ENCODE measurements around the gene SPRR2D.

SPRR2D gene

DNA sequence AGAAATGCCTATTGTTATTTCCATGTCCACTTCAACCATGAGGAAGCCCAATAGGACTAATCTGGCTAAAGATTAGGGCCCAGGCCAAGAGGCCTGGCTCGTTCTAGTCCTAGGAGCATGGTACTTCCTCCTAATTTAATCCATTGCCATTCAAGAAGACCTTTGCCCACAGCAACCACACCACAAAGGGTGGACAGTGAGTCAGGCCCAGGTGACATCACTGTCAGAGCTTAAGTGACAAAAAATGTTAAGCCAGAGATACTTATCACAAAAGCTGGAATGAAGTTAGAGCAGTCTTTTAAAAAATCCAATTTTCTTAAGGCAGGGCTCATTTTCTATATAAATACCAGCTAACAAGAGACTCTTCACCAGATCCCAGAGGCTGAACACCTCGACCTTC, 39.5 kb downstream of the SPRR2D start, which contains the start of gene SPRR3:
Gene SPRR3, plus strand, starts transcription at position 368 of the 400 bp plus-strand sequence. CDS start 1,272 bp downstream, outside the sequence.
- no peak for DNase-seq

DNA sequence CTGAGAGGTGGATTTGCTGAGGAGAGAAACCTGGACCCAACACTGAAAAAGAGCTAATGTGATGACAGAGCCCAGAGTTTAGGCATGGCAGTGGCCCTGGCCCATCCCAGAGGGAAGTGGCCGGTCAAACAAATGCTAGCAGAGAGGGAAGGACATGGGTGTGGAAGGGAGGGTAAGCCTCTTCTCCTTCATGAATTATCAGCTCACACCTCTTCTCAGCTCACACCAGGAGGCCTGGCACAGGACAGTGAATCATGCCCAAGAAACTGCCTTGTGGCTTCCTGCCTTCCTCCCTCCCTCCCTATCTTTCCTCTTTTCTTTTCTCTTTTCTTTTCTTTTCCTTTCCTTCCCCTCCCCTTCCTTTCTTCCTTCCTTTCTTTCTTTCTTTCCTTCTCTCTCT, 40.6 kb downstream of the SPRR2D start:
- no peak for DNase-seq

DNA sequence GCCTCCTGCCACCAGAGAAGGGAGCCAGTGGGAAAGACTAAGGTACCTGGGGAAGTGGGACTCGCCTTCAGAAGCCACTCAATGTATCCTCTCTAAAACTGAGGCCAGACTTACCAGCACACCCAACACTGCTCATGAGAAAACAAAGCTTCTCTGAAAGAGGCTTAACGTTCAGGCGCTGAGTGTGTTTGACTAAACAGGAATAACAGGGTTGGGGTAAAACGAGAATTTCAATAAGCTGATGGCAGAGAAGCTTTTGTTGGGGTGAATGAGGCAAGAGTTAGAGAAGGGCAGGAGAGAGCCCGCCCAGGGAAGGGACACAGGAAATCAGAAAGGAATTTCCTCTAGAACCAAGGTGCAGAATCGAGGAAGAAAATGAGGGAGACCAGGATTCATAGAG, 41.1 kb downstream of the SPRR2D start:
- DNase-seq: no peak

DNA sequence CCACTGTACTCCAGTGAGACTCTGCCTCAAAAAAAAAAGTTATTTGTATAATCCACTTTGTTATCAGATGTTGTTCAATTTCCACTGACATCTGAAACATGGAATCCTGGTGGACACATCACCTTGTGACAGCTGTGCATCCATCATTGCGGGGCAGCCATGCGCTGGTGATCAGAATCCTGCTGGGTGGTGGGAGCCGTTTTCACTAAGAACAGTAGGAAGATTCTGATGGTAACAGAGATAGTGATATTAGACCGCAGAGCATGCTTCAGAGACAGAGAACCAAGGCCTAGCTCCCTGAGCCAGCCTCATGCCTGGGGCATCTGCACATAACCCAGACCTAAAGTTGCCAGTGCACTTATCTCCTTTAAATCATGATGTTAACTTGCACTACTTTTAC, 42.4 kb downstream of the SPRR2D start:
- no peak for DNase-seq

DNA sequence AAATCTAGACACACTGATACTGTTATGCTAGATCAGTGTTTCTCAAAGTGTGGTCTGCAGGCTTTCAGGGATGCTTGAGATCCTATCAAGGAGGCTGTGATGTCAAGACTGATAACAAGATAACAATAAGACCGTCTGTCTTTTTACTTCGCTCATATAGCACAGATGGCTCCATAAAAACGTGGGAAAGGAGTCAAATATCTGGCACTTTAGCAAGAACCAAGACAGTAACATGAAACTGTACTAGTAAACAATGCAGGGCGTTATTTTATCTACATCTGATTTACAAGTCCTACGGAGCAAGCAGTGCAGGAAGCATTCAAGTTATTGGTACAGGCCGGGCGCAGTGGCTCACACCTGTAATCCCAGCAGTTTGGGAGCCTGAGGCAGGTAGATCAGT, 43.0 kb downstream of the SPRR2D start:
- DNase-seq: no peak

DNA sequence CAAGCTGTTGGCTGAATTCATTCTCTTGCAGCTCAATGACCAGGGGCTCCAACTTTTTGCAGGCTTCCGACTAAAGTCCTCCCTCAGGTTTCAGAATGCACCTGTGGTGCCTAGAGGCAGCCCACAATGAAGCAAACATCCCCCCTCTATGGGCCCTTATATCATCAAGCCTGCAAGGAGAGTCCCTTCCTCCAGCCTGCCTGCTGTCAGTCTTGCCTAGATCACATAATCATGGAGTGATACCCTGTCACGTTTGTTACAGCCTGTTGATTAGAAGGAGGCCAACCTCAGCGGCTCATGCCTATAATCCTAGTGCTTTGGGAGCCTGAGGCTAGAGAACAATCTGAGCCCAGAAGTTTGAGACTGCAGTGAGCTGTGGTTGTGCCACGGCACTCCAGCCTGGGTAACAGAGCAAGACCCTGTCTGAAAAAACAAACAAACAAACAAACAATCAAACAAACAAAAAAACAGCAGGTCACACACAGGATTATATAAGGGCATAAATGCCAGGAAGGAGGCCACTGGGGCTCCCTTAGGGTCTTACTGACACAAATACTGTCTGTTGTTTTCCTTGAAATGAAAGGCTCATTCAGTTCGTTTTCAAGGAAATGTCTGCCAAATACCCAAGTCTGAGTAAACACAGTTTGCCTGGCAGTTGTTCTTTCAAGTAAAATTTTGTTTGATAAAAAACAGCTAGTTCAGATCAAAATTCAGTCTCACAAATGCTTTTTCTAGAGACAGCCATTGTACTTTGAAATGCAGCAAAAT, 44.1 kb downstream of the SPRR2D start:
- no peak for DNase-seq

DNA sequence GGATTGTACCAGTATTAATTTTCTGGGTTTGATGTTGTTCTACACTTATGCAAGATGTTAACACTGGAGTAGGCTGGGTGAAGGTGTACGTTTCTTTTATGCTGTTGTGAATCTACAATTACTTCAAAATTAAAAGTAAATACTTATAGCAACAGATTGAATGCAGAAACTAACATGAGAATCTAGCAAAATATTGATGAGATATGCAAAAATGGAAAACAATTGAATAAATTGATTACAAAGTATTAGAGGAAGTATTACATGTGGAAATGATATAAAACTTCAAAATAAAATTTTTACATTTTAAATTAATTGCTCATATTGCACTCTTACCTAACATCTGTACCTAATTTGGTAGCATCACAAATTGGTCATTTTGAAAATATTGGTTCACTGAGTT, 45.1 kb downstream of the SPRR2D start:
- no peak for DNase-seq

DNA sequence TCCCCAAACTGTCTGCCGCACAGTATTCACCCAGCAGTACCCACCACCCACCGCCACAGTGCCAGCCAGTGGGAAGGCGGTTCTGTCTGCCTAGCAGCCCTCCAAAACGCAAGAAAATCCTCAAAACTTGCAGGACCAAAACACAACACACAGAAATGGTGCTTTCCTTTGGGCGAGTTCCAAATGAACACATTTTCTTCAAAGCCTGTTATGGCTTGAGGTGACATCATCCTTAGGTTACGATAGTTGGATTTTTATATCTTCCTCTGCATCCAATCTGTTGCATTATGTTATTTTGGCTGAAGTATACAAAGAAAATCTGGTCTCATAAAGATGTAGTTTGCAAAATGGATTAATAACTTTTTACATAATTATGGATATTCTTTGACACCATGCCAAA, 47.7 kb downstream of the SPRR2D start:
- DNase-seq: no peak

All from stimulated activated CD4-positive, alpha-beta T cell treated with anti-CD3 and anti-CD28 coated beads, Interleukin-15, amount 100 ng/mL, for 24 hours (primary cell).